GOT3 (cell line): ENCODE data around the gene KPRP.

Experiments used
- DNase-seq: peaks from one replicate; lab custom pipeline; 2025; ENCODE audit warnings: mixed read lengths; lab: John Stamatoyannopoulos, UW

KPRP gene

GRCh38 chr1:152757747-152758146, at the start of gene KPRP:
Gene KPRP, plus strand, starts transcription at chr1:152758025. Its CDS starts 1,564 bp downstream, at chr1:152759589.
- no peak for DNase-seq

- no peak for DNase-seq
Observed at GRCh38 chr1:152718238-152718637, 39.6 kb upstream of the KPRP start.

- no peak for DNase-seq
Observed at GRCh38 chr1:152725261-152725660, 32.6 kb upstream of the KPRP start.

- no peak for DNase-seq
Observed at GRCh38 chr1:152728986-152729385, 28.8 kb upstream of the KPRP start.

- DNase-seq = no peak
Observed at GRCh38 chr1:152735648-152736047, 22.2 kb upstream of the KPRP start.

GRCh38 chr1:152737997-152738396, 19.8 kb upstream of the KPRP start:
- DNase-seq = no peak

GRCh38 chr1:152739841-152740240, 18.0 kb upstream of the KPRP start:
- DNase-seq = no peak

- DNase-seq = no peak
Observed at GRCh38 chr1:152741656-152742055, 16.2 kb upstream of the KPRP start.

GRCh38 chr1:152743371-152744145, 14.3 kb upstream of the KPRP start:
- DNase-seq = no peak

GRCh38 chr1:152745289-152745704, 12.5 kb upstream of the KPRP start:
- DNase-seq = no peak

- no peak for DNase-seq
Observed at GRCh38 chr1:152745765-152746444, 11.9 kb upstream of the KPRP start.

GRCh38 chr1:152747831-152748230, 10.0 kb upstream of the KPRP start:
- DNase-seq = no peak

GRCh38 chr1:152752225-152752624, 5.6 kb upstream of the KPRP start:
- DNase-seq = no peak

GRCh38 chr1:152753586-152753985, 4.2 kb upstream of the KPRP start:
- DNase-seq = no peak

- no peak for DNase-seq
Observed at GRCh38 chr1:152756872-152757271, 953 bp upstream of the KPRP start.

GRCh38 chr1:152758636-152759035, 811 bp downstream of the KPRP start:
- no peak for DNase-seq

GRCh38 chr1:152759453-152760173, 1.8 kb downstream of the KPRP start:
- DNase-seq = no peak

GRCh38 chr1:152760551-152761190, 2.8 kb downstream of the KPRP start:
- DNase-seq = no peak

- no peak for DNase-seq
Observed at GRCh38 chr1:152761609-152762213, 3.9 kb downstream of the KPRP start.

- no peak for DNase-seq
Observed at GRCh38 chr1:152768847-152769533, 11.2 kb downstream of the KPRP start.

- DNase-seq = no peak
Observed at GRCh38 chr1:152770411-152770810, 12.6 kb downstream of the KPRP start.
